NCI-H69 (cell line): ENCODE data around the gene TBX15.

Experiments
- DNase-seq: peaks from one replicate; lab custom pipeline; 2025; lab: John Stamatoyannopoulos, UW

The TBX15 gene

DNA sequence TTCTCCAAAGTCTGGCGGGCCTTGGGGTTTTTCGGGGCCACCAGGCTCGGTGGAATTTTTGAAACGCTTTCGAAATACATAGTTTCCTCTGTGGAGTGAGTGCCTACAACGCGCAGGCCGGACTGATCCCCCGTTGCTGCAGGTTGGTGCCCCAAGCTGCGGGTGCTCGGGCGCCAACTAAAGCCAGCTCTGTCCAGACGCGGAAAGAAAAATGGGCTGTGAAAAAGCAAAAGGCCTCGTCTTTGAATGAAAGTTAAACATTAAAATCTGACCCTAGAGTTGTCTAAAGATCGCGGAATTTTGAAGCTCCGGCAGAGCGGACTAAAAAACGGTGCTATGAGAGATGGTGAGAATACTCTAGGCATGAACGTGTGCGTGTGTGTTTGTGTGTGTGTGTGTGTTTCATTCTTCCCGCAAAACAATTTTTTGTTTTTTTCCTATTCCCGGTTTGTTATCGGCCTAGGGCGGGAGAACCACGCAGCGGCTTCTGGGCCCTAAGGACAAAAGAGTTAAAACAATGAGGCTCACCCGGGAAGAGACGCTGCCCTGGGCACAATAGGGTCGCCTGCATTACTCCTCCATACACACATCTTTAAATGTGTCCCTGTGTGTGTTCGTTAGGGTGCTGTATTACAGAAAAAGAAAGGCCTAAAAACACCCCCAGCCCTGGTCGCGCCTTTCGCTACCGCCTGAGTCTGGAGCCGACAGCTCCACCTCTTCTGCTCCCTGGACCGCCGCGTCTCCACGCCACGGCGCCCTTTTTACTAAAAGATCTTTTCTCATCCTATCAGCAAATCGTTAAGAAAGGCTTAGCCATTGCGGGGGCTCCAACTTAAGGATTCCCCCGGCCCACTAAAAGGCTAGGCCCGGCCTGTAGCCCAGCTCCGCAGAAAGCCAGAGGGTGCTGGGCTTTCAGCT, 3.2 kb downstream of the TBX15 start:
- DNase-seq: no peak

DNA sequence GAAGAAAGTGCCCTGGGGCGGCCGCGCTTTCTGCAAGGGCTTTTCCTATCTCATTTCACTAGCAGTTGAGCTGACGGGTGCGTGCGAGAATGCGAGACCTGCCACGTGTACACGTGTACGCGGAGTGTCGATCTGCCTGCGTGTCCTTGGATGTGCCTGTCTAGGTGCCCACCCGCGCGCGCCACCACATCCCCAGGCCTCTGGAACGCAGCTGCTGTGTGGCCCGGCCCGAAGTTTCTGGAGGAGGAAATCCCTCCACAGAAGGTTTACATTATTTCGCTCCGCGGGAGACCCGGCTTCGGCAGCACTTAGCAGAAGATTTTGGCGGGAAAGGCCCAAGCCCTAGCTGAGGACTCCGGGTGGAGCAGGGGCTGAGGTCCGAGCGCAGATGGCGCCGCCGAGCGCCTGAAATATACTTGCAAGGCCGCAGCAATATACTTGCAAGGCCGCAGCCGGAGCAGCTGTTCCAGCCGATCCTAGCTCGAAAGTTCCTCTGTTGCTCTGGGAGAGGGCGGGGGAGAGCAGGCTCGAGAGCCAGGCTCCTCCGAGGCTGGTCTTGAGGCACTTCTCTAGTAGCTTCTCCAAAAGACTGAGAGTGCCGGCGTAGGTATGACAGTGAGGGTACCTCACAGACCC, 3.9 kb downstream of the TBX15 start:
- DNase-seq: no peak

DNA sequence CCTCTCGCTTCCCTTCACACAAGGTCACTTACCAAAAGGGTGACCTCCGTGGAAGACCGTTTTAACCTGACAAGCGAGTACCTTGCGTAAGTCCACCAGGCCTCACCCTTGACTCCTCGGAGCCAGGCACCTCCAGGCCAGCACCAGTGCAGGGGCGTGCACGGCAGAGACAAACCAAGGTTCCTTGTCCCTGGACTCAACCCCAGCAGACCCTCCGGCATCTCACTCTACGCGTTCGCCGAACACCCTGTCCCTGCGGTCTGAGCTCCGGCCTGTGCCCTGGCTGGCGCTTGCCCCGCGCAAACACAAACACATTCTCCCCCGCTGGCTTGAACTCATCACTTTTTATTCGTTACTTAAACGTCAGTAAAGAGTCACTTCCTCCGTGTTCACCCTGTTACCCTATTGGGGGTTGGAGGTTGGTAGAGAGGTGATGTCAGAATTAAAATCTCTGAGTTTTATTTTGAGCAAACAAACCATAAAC, 4.5 kb downstream of the TBX15 start:
- DNase-seq: no peak

DNA sequence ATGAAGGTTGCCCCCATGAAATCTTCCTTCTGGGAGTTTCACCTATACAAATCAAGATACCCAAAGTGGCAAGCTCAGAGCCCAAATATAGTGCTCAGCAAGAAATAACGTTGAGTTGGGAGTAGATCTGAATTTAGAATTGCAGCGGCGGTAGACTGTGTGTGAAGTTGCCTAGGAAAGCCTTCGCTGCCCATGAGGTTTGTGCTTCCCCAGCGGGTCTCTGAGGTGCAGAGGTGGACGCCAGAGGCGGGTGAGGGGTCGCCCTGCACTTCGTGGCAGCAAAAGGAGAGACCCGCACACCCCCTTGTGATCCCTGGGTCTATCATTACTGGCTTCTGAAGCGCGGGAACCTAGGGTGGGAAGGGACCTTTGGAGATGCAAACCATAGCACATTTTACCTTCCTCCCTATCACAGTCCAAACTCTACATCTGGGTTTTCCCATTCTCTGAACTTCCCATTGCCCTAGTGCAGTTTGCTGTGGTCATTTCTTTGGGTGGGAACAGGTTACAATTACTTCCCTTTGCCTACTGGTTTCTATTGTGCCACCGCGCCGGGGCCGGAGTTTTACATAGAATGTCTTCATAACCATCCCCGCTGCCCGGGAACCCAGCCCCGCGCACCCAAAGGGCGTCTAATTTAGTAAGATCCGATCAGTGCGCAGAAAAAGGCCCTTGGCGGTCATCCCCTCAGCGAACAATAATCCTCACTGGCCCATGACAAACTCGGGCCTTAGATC, 5.2 kb downstream of the TBX15 start:
- DNase-seq: no peak

DNA sequence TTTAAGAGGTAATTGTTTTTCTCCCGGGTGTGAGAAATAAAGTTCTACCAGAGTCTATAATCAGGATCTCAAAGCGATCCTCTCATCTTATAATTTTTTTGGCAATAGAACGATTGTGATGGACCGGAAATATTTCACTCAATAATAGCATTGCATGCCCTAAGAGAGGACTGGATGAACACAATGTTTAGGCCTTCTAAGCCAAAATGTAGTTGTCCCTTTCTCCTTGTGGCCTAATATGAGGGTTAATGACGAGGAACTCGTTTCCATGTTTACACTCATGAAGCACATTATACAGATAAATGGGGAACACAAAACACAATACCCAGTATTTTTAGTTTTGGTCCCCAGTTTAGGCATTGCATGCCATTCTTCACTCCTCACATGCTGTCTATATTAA, 5.9 kb downstream of the TBX15 start:
- no peak for DNase-seq

DNA sequence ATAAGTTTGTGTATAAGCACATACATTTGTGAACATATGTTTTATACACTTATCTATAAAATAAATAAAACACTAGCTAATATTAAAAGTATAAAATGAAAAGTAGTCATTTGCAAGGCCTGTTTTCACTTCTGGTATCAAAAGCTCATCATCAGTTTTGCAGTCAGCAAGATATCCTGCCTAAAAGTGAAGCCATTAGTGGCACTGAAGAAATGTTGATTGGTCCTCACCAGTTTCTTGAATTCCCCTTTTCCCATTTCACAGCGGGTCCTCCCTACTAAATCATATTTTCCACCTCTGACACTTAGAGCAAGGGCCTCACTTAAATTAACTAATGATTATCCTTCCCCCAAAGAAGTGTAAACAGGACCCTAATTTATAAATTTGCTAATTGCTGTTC, 6.7 kb downstream of the TBX15 start:
- no peak for DNase-seq

DNA sequence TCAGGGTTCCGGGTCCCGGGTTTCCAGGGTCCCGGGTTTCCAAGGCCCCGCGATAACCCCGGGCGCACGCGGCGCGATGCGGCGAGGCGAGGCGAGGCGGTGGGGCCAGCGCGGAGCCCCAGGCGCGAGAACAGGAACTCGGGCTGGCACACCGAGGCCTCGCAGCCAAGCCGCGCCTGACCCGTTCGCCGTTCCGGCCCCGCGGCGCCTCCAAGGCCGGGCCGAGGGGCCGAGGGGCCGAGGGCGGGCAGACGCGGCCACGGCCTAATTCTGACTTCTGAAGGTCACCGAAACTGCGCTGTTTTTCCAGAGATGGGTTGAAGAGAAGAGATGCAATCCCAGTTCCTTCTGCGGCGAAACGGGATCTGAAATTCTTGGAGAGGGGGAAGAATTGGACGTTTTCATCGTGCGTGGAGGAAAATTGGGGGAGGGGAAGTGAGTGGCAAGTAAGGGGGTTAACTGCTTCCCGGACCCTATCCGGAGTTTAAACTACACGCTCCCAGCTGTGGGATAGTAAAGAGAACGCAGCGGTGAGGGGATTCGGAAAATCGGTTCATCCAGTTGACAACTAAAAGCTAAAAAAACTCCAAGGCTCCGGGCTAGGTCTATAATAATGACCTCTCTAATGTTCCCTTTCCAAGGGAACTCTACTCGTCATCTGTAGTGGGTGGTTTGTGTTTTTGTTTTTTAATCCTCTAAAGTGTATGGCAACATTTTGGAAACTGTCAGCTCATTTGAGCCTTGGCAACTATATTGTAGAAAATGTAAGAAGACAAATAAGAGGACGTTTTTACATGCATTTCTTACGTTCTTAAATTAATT, 8.2 kb downstream of the TBX15 start:
- no peak for DNase-seq

DNA sequence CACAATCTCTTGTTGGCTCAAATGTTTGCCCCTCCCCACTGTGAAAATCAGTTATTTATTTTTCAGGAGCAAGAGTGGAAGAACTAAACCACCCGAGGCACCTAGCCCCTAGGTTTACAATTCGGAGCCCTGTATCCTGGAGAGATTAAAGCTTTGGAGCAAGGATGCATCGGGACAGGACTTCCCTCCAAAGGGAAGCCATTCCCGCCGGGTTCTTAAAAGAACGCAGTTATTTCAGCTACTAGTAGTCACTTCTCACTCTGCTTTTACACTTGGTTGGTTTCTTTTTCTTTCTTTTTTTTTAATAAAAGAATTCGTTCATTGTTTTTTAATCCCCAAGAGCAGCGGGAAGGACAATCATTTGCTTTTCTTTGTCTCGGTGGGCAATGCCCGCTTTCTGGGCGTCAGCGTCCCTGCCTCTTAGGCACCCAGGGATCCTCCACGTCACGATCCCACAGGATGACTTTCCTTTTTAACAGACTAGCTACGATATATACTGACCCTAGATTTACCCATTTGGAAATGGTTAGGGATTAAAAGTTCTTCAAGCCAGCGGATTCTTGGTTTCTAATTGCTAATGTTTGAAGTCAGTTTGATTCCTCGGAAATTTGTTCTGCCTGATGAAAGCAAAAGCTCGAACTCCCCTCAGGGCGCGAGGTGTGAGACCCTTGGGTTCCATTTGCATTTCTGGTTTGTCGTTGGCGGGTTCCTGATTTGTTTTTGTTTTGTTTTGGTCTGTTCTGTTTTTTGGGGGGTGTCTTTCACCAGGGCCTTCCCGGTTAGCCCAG, 9.0 kb downstream of the TBX15 start:
- DNase-seq: no peak

DNA sequence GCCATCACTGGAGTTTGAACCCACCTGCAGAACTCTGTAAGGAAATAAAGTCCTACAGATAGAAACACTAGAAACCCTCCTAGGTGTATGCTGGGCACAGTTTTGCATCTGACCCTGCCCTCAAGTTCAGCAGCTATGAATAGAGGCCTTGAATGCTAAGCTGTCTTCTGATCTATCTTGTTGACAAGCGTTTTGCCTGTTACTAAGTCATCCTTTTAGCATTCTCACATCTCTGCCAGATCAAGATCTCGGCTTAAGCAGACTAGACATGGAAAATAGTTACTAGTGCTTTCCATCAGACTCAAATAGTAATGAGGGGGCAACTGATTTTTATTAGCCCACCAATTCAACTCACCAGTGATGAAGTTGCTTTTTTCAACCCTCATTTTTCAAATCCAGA, 10.5 kb downstream of the TBX15 start:
- no peak for DNase-seq

DNA sequence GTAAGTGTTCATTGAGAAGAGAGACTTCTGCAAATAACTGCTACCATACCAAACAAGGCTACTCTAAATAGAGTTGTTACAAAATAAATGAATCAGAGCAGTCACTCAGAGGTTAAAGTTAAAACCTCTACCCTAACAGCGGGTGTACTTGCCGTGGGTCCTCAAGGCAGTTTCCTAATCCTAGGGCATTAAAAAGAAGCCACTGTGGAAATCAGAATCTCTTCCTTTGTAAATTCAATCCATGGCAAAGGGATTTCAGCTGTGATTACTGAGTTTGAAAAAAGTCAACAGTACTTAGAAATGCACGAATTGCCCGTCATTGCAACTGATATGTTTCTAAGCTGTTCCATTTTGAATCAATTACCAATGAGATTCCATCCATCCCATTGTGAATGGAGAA, 13.5 kb downstream of the TBX15 start:
- DNase-seq: no peak

DNA sequence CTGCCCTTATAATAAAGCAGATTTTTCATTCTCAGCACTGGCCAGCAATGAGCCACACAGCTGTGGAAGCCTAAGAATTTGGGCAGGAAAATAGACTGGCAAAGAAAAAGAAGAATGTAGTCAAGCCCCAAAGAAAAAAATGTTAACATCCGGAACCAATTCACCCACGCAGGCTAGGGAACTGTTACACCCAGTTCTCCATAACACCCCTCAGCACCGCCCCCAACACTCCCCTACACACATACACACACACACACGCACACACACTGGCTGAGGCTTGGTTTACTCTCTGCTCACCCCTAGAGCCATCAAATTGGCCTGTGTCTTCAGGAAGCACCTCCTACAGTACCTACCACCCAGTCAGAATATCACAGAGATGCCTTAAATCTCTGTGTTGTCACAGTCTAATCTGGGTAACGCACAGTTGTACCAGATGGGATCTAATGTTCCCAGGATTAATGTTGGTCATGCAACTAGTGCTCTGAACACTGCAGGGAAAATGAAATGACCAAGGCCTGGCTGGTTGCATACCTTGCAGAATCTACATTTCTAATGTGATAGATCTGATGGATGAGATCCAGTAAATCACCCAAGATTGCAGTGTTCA, 14.5 kb downstream of the TBX15 start:
- no peak for DNase-seq

DNA sequence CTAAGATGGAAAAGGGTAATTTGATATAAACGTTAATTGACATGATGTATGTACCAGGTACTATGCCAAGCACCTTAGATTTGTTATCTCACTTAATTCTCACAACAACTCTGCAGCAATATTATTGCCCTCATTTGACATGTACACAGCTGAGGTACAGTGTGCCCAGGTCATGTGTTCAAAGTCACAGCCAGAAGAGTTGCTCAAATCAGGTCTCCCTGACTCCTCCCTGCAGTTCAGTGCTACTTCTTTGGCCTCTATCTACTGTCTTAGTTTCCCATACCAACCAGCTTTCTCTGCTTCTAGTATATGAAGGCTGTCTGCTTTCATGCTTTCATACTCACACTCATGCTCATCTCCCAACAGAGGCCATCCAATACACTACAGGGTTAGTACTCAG, 15.1 kb downstream of the TBX15 start:
- no peak for DNase-seq

DNA sequence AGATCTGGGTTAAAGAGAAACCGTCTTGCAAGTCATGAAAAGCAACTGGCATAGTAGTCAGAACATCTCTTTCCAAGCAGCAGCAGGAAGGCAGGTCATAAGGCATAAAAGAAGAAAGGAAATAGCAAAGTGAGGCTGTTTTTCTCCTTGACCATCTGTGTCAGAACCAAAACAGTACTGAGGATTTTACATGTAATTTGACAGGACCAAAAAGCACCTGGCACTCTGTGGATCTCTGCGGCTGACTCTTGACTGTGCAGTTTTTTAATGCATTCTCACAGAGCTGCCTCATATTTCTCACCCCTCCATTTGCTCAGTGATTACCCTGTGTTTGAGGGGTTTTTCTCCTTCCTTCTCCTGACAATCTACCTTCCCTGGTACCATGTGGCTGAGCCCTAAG, 17.7 kb downstream of the TBX15 start:
- DNase-seq: no peak

DNA sequence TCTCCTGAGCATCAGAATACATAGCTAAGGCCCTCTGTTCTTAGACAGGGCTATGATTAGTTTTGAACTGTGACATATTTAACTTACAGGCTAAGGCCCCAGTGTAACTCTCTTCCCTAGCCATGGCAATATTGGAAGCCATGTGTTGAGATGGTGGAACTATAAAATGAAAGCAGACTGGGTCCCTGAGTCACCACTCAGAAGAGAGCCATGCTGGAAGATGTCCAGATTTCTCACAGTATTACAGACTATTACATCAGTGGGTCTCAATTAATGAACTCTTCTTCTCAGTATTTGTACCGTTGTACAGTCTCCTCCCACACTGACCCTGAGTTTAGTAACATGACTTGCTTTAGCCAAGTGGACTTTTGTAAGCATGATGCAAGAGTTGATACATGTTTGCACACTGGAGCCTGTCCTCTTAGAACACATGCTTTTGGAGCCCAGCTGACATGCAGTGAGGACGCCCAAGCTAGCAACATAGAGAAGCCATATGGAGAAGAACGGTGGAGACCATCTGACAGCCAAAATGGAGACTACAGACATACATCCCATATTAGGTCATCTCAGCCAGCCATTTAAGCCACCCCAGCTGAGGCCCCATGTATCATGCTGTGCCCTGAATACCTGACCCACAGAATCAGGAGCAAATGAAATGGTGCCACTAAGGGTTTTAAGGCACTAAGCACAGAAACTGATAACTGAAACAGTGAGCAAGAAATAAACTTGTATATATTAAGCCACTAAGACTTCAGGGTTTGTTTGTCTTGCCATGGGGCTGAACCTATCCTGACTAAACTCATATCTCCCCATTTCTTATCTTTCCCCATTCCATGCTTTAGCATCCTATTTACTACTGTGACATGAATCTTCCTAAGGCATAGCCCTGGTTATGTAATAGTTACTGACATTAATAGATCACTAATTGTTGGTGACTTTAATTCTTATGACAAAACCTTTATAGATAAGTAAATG, 24.4 kb downstream of the TBX15 start:
- DNase-seq: peak; percentile 37

DNA sequence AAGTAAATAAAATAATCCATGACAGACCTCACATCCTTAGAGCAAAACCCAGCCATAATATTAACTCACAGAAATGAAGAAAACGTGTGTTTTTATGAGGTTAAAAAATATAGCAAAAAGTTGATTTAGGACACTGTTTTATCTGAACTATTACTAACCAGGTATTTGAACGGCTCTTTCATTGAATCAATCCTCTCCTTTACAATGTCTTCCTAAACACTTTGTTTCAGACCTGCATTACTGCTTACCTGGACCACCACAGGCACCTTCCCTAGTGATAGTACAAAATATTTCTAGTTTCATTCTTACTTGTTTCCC, 25.0 kb downstream of the TBX15 start:
- no peak for DNase-seq

DNA sequence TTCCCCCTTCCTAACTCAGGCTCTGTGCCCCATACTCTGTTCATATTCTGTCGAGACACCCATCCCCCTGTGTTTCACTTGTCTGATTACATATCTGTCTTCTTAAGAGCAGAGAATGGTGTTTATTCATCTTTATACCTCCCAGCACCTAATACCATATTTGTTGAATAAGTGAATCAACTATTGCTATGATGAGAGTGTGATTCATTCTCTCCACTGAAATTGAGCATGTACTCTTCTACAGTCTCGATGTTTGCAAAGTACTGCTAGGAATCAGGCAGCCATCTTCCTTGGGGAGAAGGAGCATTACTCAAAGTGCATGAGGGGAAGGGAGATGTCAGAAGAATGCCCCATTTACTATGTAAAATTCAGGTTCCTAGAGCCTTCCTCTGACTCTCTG, 27.0 kb downstream of the TBX15 start:
- DNase-seq: no peak

DNA sequence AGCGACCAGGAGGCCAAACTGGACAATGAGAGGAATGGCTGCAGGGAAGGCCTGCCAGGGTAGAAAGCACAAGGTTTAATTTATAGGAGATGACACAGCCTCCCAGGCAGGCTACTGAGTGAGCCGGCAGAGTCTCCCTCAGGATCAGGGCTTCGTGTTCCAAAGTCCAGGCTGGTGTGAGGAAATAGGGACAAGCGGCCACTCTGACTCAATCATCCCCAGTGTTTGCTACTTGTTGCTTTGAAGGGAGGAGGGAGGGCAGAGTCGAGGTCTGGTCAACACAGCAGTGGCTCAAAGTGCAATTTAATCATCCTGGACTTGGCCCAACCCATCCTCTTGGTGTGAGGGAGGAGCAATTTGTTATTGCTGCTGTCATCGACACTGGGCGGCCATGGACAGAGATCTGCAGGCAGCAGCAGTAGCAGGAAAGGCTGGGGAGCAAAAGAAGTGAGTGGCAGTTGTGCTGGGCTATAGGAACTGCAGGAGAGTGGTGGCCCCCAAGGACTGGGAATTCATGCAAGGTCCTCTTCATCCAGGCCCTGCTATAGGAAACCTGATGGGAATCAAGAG, 27.5 kb downstream of the TBX15 start:
- no peak for DNase-seq

DNA sequence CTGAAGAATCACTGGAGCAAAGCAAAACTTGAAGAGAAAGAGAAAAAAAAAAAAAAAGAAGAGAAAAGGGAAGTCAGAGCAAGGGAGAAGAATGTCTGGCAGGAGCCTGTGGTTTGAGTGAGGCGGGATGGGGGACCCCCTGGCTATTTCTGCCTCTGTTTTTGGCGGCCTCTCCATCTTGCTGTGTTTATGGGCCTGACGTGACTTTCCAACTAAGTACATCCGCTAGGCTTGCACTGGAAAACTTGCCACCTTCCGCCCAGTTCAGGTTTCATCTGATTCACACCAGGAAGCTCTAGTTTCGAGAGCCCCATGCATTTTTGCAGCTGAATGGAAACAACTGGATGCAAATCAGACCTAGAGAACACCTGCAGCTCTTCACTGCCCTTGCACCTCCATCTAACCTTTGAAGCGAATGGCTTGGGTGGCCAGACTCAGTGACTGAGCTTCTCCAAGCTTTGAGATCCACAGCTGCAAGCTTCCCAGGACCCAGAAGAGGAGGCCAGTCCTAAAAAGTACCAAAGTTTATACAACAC, 28.0 kb downstream of the TBX15 start:
- DNase-seq: no peak
